GM10847 (cell line): ENCODE data around the gene HLA-DRB5.

ENCODE experiments used
- POLR2A ChIP-seq: IDR thresholded peaks from 2 replicates; pipeline ENCODE4 v1.6.1; 2011; ENCODE audit not compliant: insufficient read length; ENCODE audit errors: extremely low read depth

HLA-DRB5 gene

DNA sequence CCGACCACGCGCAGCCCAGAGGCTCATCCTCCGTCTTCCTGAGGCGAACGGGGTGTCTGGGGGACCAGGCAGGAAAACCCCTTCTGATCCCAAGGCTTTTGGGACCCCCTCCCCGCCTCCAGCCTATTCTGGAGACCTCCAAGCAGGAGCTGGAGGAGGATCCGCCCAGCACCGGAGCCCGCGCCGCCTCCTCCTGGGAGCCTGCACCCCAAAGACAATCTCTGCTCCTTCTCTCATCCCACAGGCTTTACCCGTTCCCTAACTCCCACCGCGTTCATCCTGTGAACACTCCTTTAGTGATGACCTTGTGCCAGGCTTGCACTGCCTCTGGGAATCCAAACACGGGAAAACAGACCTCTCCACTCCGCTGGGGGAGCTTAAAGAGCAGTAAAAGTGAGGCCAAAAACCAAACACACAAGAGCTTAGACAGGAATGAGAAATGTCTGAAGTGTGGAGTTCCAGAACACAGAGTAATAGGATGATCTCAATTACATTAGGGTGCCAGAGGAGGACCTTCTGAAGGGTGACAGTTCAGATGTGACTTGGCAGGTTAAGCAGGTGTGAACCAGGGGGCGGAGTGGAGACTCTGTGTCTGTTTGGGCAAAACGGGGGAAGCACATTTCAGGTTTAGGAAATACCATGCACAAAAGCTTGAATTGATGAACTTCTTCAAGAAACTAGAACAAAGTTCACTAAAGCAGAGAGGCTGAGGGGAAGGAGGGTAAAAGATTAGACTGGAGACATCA lies 7.6 kb downstream of the HLA-DRB5 start:
- TF ChIP-seq POLR2A: no peak

GRCh38 chr6:32519910-32520258 lies 10.2 kb downstream of the HLA-DRB5 start:
- TF ChIP-seq POLR2A: no peak

DNA sequence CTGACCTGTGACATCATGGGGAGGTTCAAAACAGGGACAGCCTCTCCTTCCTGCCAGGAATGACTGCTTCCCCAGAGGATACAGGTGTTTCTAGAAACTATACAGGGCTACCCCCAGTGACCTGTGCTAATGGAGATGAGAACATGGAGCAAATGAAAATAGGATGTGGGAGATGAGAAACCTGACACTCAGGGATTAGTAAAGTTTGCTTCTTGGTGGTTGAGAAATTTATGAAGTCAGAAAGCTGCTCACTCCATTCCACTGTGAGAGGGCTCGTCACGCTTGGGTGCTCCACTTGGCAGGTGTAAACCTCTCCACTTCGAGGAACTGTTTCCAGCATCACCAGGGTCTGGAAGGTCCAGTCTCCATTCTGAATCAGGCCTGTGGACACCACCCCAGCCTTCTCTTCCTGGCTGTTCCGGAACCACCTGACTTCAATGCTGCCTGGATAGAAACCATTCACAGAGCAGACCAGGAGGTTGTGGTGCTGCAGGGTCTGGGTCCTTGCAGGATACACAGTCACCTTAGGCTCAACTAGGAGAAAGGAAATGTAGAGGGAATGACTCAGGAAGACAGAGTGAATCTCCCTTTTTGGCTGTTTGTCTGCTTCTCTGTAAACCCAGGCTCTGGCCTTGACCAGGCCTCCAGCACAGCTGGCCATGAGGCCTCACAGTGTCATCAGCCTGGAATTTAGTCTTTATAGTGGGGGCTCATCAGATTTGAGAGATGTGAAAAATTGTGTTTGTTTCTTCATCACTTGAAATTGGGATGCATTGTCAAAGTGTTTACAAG lies 10.8 kb downstream of the HLA-DRB5 start:
- no peak for TF ChIP-seq POLR2A

DNA sequence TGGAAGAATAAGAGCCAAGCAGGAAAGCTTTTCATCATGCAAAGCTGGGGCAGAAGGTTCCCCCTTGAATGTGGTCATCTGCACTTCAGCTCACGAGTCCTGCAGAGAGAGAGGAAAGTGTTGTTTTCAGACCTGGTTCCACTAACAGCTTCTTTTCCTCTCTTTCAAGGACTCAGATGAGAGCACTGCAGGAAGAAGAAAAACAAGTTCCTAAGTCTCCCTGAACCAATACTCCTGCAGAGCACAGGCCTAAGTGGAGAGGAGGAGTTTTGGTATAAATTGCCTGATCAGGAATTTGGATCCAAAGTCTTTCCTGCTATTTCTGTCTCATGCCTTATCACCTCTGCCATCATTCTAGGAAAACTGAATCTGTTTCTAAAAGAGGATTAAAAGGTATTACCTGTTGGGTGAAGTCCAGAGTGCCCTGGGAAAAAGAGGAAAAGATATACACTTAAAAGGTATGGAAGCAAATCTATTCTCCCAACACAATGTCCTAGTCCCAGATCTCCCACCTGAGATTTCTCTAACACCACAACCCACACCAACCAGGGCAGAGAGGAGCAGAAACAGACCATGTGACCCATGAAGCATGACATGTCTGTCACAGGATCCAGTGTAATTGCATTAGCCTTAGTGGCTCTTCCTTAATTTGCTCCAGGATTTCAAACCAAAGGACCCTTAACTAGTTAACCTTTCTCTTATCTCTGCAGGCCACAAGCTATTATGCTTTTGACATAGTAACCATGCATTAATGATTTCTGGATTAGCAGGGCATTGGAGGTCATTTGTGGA lies 12.2 kb downstream of the HLA-DRB5 start:
- no peak for TF ChIP-seq POLR2A

DNA sequence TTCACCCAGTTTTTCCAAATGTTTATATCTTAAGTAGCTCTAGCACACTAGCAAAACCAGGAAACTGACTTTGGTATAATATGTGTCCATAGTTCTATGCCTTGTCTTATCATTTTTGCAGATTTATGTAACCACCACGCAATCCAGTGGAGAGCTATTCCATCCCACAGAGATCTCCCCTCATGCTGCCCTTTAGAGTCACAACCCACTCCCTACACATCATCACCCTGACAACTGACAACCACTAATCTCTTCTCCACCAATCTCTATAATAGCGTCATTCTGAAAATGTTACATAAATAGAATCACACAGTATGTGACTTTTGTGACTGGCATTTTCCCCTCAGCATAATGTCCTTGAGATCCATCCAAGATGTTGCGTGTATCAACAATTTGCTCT lies 29.1 kb downstream of the HLA-DRB5 start:
- no peak for TF ChIP-seq POLR2A

GRCh38 chr6:32492351-32492750 lies 37.7 kb downstream of the HLA-DRB5 start:
- TF ChIP-seq POLR2A: no peak

- TF ChIP-seq POLR2A: no peak
These were observed 38.4 kb downstream of the HLA-DRB5 start for GRCh38 chr6:32491700-32492099.

DNA sequence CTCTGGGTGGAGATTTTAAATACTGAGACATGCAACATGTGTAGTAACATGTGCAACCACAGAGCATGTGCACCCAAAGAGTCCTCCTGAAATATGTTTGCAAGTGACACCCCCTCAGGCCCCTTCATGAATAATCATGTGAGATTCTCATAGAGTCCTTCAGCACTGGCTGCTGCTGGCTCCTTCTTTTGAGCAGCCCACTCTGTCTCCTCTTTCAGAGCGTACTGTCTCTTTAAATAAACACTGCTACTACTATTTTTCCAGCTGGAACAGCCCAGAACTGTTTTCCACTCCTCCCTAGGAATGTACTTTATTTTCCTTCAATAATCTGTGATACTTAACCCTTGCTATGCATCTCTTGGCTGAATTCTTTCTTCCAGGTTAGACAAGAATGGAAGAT lies 42.0 kb downstream of the HLA-DRB5 start:
- no peak for TF ChIP-seq POLR2A

- TF ChIP-seq POLR2A: no peak
These were observed 45.5 kb downstream of the HLA-DRB5 start for GRCh38 chr6:32484614-32484998.

- TF ChIP-seq POLR2A: no peak
These were observed 46.0 kb downstream of the HLA-DRB5 start for GRCh38 chr6:32483968-32484613.

DNA sequence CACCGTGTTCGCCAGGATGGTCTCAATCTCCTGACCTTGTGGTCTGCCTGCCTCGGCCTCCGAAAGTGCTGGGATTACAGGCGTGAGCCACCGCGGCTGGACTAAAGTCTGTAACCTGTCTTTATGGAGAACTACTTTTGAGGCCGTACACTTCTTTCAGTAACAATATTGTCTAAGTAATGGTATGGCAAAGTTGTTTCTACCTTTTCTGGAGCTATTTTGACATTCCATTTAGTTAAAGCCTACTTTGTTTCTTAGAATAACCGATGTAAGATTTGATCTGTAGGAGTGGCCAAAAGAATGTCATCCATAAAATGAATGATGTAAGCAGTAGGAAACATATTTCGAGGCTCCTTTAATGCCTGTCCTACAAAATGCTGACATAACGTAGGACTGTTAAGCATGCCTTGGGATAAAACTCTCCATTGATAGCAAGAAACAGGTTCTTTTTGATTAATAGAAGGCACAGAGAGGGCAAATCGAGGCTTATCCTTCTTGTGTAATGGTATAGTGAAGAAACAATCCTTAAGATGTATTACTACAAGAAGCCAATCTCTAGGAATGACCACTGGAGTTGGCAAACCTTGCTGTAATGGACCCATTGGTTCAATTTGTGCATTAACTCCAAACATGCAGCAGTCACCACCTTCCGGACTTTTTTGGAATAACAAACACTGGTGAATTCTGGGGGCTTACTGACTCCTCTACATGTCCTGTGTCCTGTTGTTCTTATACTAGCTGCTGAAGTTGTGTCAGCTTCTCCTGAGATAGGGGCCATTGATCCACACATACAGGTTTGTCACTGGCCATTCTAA lies 54.5 kb downstream of the HLA-DRB5 start:
- no peak for TF ChIP-seq POLR2A

DNA sequence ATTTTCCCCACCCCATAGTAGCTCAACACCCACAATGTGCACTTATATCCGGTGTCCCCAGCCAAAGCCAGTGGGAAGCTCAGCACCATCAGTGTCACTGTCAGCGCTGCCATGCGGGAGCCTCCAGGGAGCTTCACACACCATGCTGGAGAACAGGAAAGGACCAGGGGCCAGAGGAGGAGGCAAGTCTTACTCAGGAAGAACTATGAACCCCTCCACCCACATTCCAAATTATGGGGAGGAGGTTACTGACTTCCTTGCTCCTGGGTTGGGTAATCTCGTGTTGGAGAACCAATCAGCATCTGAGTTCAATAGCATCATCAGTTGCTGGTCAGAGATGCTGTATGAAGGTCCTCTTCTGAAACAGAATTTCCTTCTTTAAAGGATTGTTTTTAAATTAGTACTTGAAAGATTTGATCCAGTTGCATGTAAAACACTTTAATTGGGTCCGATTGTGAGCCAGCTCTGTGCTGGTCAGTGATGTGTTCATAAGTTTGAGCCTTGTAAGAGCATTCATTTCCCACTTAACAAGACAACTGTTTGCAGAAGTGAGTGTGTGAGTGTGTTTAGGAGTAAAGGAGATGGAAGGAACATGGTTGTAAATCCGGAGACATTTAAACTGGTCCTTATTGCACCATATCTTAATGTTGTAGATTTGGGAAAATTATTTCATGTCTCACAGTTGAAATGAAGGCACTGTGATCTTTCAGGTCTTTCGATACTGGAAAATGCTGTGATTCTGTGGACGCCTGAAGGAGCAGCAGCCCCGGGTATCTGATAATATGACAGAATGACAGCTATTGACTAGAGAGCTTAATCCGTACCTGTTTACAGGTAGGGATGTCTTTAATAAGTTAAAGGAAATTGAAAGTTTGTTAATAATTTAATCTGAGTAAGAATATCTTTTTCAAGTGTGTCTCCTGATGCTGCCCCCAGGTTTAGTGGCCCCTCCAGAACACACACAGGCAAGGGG lies 56.4 kb downstream of the HLA-DRB5 start:
- TF ChIP-seq POLR2A: peak; percentile 31

- no peak for TF ChIP-seq POLR2A
These were observed 57.2 kb downstream of the HLA-DRB5 start for GRCh38 chr6:32472781-32473375.
